GM12891 (cell line): Measurements from ENCODE around the gene GPR39.

ENCODE experiments used
- PAX5 ChIP-seq: IDR thresholded peaks from 2 replicates; pipeline ENCODE4 v1.6.1; 2011; ENCODE audit warnings: low read length, moderate library complexity, mild to moderate bottlenecking; ENCODE audit not compliant: insufficient read depth, severe bottlenecking
- POLR2A ChIP-seq: IDR thresholded peaks from 2 replicates; pipeline ENCODE4 v1.6.1; 2011; ENCODE audit warnings: low read depth, low read length, control low read depth
- POLR2AphosphoS5 ChIP-seq: IDR thresholded peaks from 2 replicates; pipeline ENCODE4 v1.6.1; 2011; ENCODE audit warnings: low read depth, low read length, control low read depth
- POU2F2 ChIP-seq: IDR thresholded peaks from 2 replicates; pipeline ENCODE4 v1.6.1; 2011; ENCODE audit warnings: low read depth, mild to moderate bottlenecking, control low read depth, low read length, moderate library complexity
- SPI1 ChIP-seq: IDR thresholded peaks from 2 replicates; pipeline ENCODE4 v1.6.1; 2011; ENCODE audit warnings: low read depth, low read length, control low read depth
- TAF1 ChIP-seq: IDR thresholded peaks from 2 replicates; pipeline ENCODE4 v1.6.1; 2011; ENCODE audit warnings: low read depth, low read length, control low read depth

GRCh38 chr2:132392879-132393278 is 23.7 kb upstream of the GPR39 start:
- TF ChIP-seq POLR2A (no peak), POLR2AphosphoS5 (no peak), TAF1 (no peak), PAX5 (no peak), SPI1 (no peak), POU2F2 (no peak)
